ENCODE data around the gene PNISR.

Gene PNISR

DNA sequence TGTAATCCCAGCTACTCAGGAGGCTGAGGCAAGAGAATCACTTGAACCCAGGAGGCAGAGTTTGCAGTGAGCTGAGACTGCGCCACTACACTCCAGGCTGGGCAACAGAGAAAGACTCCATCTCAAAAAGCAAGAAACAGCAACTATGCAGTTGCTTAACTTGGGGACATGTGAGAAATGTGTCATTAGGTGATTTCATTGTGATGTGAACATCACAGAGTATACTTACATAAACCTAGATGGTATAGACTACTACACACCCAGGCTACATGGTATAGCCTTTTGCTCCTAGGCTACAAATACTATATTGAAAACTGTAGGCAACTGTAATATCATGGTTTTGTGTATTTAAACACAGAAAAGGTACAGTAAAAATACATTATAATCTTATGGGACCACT lies 27.8 kb downstream of the PNISR start:
- no peak for FAIRE-seq

DNA sequence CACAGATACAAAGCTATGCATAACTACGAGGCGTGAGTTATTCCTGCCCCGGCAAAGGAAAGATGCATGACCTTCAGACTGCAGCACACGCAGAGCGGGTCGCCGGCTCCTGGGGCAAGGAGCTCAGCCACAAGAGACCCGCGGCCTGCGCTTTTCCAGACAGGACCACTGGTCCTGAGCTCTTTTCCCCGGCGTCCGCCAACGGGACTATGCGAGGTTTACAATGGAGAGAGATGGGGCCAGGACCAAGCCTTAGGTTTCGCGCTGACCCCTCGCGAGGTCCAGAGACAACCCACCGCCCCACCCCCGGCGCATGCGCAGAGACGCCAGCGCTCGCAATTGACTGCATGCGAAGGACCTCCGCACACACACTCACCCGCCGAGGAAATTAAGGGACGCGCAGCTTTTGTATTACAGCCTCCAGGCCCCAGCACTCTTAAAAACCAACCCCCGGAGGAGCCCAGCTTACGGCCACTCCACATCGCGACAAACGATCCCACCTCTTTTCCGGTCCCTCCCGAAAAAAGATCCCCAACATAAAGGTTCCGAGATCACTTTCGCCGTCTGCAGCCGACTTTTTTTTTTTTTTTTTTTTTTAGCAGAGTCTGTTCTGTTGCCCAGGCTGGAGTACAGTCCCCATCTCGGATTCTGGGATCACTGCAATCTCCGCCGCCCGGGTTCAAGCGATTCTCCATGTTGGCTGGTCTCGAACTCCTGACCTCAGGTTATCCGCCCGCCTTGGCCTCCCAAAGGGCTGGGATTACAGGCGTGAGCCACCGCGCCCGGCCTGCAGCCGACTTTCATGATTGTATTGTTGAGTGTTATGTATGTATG lies 31.2 kb downstream of the PNISR start, which contains the start of gene COQ3:
Gene COQ3 (minus strand): TSS at position 498 of the 834 bp plus-strand sequence. CDS start 16 bp downstream, at position 482.
- no peak for FAIRE-seq

- FAIRE-seq, result no peak
Measured at GRCh38 chr6:99393366-99393697, 31.8 kb downstream of the PNISR start.

DNA sequence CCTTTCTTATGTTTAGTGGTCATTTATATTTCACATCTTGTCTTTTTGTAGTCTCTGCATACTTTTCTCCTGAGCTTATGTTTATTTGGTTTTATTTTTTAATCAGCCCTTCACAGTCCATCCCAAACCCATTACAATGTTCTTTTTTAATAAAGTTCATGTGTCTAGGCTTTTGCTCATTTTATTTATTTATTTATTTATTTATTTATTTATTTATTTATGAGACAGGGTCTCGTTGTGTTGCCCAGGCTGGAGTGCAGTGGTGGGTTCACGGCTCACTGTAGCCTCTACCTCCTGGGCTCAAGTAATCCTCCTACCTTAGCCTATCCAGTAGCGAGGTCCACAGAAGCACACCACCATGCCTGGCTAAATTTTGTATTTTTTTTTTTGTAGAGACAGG lies 34.2 kb downstream of the PNISR start:
- FAIRE-seq, result no peak

DNA sequence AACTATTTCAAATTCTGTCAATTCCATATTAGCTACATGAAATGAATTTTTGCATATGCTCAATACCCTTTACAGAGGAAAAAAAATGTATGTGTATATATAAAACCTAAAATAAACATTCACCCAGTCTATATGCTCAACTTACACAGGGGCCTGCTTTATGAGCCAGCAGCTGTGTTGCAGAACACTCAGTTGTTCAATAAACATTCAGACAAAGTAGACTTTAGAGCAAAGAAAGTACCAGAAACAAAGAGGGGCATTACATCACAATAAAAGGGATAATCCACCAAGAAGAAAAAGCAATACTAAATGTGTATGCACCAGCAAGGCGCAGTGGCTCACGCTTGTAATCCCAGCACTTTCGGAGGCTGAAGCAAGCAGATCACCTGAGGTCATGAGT lies 40.6 kb downstream of the PNISR start:
- FAIRE-seq, result no peak

DNA sequence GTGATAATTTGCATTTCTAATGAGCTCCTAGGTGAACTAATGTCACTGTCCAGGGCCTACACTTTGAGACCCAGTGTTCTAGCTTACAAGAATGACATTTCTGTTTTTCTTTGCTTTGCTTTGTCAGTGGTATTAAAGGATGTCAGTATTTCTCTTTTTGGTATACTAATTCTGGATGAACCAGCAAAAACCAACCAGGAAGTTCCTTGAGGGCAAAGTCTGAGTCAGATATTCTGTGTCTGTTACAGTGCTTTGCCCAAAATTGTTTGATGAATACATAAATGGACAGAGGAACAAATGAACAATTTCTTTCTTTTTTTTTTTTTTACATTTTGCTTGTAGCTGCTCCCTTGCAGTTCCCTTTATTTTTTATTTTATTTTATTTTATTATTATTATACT lies 46.5 kb downstream of the PNISR start:
- no peak for FAIRE-seq

- no peak for FAIRE-seq
Measured at GRCh38 chr6:99369533-99369932, 55.6 kb downstream of the PNISR start.

- no peak for FAIRE-seq
Measured at GRCh38 chr6:99366852-99367251, 58.3 kb downstream of the PNISR start.

DNA sequence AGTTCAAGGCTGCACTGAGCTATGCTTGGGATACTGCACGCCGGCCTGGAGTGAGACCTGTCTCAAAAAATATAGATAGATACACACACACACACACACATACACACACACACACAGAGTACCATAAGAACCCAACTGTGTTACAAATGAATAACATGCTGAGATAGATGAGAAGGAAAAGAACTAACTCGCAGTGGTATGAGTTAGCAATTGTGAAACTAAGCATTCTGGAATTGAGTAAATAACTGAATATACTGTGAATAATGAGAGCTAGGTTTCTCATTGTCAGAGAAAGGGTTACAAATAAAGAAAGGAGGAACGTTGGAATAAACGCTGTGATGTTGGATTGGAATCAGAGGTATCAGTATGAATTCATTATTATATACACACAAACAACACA lies 61.1 kb downstream of the PNISR start:
- no peak for FAIRE-seq

DNA sequence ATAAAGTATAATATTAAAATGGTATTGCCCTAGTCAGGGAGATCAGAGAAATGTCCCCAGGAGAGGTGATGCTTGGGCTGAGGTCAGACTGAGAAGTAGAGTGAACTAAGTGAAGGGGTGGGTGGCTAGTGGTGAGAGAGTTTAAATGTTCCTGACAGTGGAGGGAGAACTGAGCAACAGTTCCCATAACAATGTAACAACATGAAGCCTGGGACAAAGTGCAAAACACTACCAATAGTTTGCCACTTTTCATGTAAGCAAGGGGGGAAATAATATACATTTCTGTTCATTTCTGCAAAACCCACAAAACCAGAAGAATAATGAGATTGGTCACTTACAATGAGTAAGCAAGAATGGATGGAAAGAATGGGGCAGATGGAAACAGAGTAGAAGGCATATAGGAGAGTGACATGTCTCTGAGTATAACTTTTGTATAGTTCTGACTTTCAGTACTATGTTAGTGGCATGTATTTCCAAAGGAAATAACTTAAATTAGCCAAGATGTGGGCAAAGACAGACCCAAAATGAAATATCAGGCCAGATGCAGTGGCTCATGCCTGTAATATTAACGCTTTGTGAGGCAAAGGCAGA lies 62.3 kb downstream of the PNISR start:
- FAIRE-seq, result no peak

DNA sequence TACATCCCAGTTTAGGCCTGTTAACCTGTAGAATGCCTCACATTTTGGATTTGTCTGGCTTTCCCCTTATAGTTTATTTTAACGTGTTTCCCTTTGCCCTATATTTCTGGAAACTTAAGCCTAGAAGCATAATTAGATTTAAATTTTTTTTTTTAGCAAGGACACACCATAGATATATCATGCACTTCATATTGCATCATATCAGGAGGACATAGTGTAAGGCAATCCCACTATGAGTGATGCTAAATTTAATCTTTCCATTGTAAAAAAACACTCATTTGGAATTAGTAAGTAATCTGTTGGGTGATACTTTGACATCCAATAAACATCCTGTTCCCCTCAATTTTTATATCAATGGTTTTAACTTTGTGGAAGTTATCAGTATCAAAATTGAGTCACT lies 65.3 kb downstream of the PNISR start:
- FAIRE-seq, result no peak

GRCh38 chr6:99356641-99357040 lies 68.5 kb downstream of the PNISR start:
- FAIRE-seq, result no peak

DNA sequence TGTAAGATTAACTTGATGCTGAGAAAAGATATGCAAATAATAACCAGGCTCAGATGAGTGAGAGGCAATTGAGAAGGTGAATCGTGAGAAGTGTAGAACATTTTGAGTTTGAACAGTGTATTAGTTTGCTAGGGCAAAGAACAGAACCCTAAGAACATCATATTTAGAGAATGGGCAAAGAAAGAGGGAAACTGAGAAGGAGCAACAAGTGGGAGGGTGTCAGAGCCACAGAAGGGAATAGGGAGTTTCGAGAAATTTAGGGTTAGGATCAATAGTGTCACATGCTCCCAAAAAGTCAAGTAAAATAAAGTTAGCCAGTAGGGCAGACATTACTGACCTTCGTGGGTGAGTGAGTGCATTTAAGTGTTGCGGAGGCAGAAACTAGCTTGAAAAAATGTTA lies 70.1 kb downstream of the PNISR start:
- FAIRE-seq, result no peak

DNA sequence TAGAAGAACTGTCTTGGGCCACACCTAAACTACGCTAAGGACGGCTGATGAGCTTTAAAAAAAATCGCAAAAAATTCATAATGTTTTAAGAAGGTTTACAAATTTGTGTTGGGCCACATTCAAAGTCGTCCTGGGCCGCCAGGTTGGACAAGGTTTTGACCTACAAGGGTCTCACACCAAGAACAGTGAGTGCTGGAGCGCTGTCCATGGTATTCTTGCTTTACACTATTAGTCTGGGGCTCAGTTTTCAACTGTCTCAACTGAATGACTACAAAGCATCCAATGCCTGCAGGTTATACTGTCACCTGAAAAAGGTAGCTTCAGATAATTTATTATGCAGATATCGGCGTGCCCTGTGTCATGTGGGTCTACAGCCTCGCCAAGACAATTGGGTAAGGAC lies 72.0 kb downstream of the PNISR start:
- no peak for FAIRE-seq

GRCh38 chr6:99350573-99350972 lies 74.5 kb downstream of the PNISR start:
- no peak for FAIRE-seq

GRCh38 chr6:99349171-99350141 lies 75.7 kb downstream of the PNISR start, which contains the start of gene FAXC:
Gene FAXC, minus strand, starts transcription at chr6:99349674. Its CDS starts 302 bp downstream, at chr6:99349372.
- FAIRE-seq, result no peak

DNA sequence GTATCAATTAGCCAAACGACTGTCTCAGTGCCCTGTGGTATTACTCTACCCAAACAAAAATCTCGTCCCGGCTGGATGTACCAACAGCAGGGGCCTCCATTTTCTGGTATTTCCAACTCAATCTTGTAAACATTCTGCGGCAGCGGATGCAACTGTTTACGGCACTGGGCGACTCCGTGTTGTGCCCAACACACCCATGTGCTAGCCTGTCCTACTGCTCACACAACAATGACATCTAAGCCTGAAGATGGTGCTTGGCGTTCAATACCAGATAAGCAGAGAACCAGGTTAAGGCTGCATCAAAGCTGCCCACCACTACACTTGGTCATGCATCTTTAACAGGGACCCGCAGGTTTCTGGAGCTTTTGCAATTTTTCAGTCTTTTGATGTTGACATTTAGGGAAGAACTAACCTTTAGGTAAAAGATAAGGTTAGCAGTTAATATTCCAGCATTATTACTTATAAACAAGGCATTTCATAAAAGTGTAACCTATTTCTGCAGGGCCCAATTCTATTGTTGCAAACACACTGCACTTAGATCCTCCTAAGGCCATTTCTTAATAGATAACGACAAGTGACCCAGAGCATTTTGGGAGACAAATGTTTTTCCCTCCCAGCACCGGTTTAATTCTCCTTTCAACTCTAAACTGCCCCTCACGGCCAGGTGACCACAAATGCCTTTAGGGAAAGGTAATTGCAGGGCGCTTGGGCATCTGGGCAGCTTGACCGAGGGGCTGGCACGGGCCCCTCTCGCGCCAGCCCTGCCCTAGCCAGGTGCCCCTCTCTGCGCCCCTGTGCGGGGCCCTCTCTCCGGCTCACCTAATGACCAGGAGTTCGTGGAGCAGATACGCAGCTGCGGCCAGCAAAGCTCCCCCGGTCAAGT lies 76.6 kb downstream of the PNISR start:
- FAIRE-seq, result no peak
